HCT116 (cell line): Measurements from ENCODE around the gene P2RX1. TPM values are rescaled to one million over a fixed set of nuclear protein-coding genes. Genes with fewer than 3 reads are reported as not detected.

Experiments
- ATAC-seq: fragments of 200-7000 bp; cut with Tn5 transposase; 2 replicates; pipeline ENCODE4 v1.9.1; 2020; ENCODE audit warnings: mild to moderate bottlenecking, moderate library complexity
- BruUV-seq: library from RNA; stranded (reverse); fragments of 400-500 nt; replicated peaks from 2 replicates; lab custom pipeline; 2021; lab: Mats Ljungman, UMichigan
- CTCF ChIA-PET: fragments of 300-600 bp; sonication (Branson Sonifier 250); formaldehyde crosslinking; loops from one replicate; lab custom pipeline; 2021; ENCODE audit warnings: antibody characterized with exemption; lab: Charles Lee
- POLR2A ChIA-PET: fragments of 300-600, 350-600 bp; sonication (Branson Sonifier 250); formaldehyde crosslinking; loops from one replicate; lab custom pipeline; 2021; ENCODE audit warnings: antibody characterized with exemption; lab: Charles Lee
- RAD21 ChIA-PET, 2 experiments: fragments of 300-600 bp; sonication (Branson Sonifier 250); formaldehyde crosslinking; loops; one replicate each; lab custom pipeline; 2023; ENCODE audit warnings: low total read pairs in 2 of 2; ENCODE audit not compliant: uncharacterized antibody in 2 of 2, unreplicated experiment in 2 of 2, low non-redundant PET in 1 of 2; lab: Charles Lee
- DNase-seq: peaks from one replicate; pipeline ENCODE4 v3.0.0-alpha.2; 2010; ENCODE audit warnings: low read depth, low spot score
- H2AFZ ChIP-seq: fragments of 200-600 bp; shearing (Covaris generic), sonication (generic); 2 replicates; pipeline ENCODE4 v1.6.1; 2017; ENCODE audit warnings: low read depth, mixed run types, mixed read lengths, antibody characterized with exemption, low read length; ENCODE audit not compliant: poor library complexity, severe bottlenecking
- H3K27ac ChIP-seq: 2 replicates; pipeline ENCODE4 v1.5.1; 2012; ENCODE audit warnings: low read depth, low read length
- H3K27me3 ChIP-seq: fragments of 200-600 bp; sonication (generic); 2 replicates; pipeline ENCODE4 v1.6.1; 2016; ENCODE audit warnings: mixed run types, low read length, mixed read lengths; ENCODE audit not compliant: insufficient read depth
- H3K36me3 ChIP-seq, 2 experiments: fragments of 200-500 bp in 1 of 2; fragments of 200-600 bp in 1 of 2; sonication (Bioruptor generic) in 1 of 2; sonication (generic) in 1 of 2; 2 replicates each; pipeline versions ENCODE4 v1.5.1 to v1.6.1; 2014 to 2016; ENCODE audit warnings: low read length in 2 of 2, inconsistent platforms in 1 of 2, mixed read lengths in 1 of 2, mixed run types in 1 of 2; ENCODE audit not compliant: insufficient read depth in 2 of 2, control insufficient read depth in 1 of 2
- H3K4me1 ChIP-seq, 2 experiments: fragments of 200-600 bp in 1 of 2; sonication (generic) in 1 of 2; 2 replicates each; pipeline versions ENCODE4 v1.5.1 to v1.6.1; 2012 to 2017; ENCODE audit warnings: low read length in 2 of 2, inconsistent platforms in 1 of 2, mild to moderate bottlenecking in 1 of 2, mixed read lengths in 1 of 2, mixed run types in 1 of 2, moderate library complexity in 1 of 2; ENCODE audit not compliant: insufficient read depth in 2 of 2, control insufficient read depth in 1 of 2
- H3K4me2 ChIP-seq: fragments of 200-600 bp; sonication (generic); 2 replicates; pipeline ENCODE4 v1.6.1; 2017; ENCODE audit warnings: mixed run types, low read length, mixed read lengths
- H3K4me3 ChIP-seq, 2 experiments: fragments of 200-600 bp in 1 of 2; sonication (generic) in 1 of 2; replicated peaks in 1 of 2; 2 replicates each; pipeline ENCODE4 v1.5.1; 2011 to 2016; ENCODE audit warnings: low read length in 2 of 2, control low read depth in 1 of 2, low read depth in 1 of 2, mild to moderate bottlenecking in 1 of 2, mixed read lengths in 1 of 2, mixed run types in 1 of 2
- H3K79me2 ChIP-seq: fragments of 200-600 bp; sonication (generic); 2 replicates; pipeline ENCODE4 v1.6.1; 2017; ENCODE audit warnings: mild to moderate bottlenecking, mixed run types, low read length, moderate library complexity, mixed read lengths; ENCODE audit not compliant: insufficient read depth
- H3K9ac ChIP-seq: fragments of 200-600 bp; sonication (generic); 2 replicates; pipeline ENCODE4 v1.6.1; 2016; ENCODE audit warnings: low read length, mixed read lengths
- H3K9me2 ChIP-seq: fragments of 200-600 bp; sonication (generic), shearing (Covaris generic); 2 replicates; pipeline ENCODE4 v1.6.1; 2017; ENCODE audit warnings: mixed run types, mild to moderate bottlenecking, moderate library complexity; ENCODE audit not compliant: insufficient read depth
- H3K9me3 ChIP-seq, 2 experiments: fragments of 200-500 bp in 1 of 2; fragments of 200-600 bp in 1 of 2; sonication (Bioruptor generic) in 1 of 2; sonication (generic) in 1 of 2; 2 replicates each; pipeline ENCODE4 v1.6.1; 2014 to 2017; ENCODE audit warnings: low read length in 2 of 2, mixed read lengths in 2 of 2, inconsistent platforms in 1 of 2, low read depth in 1 of 2, mild to moderate bottlenecking in 1 of 2, mixed run types in 1 of 2, moderate library complexity in 1 of 2; ENCODE audit not compliant: control insufficient read depth in 1 of 2, insufficient read depth in 1 of 2
- H4K20me1 ChIP-seq: fragments of 200-600 bp; sonication (generic), shearing (Covaris generic); 2 replicates; pipeline ENCODE4 v1.6.1; 2017; ENCODE audit warnings: mixed run types, mild to moderate bottlenecking, moderate library complexity; ENCODE audit not compliant: insufficient read depth
- CBX3 ChIP-seq: IDR thresholded peaks from 2 replicates; pipeline ENCODE4 v1.6.1; 2012; ENCODE audit warnings: low read depth
- EZH2phosphoT487 ChIP-seq: fragments of 200-600 bp; IDR thresholded peaks from 2 replicates; pipeline ENCODE4 v1.6.1; 2018; ENCODE audit warnings: antibody characterized with exemption, borderline replicate concordance
- POLR2A ChIP-seq: IDR thresholded peaks from 2 replicates; pipeline ENCODE4 v1.7.0; 2011; ENCODE audit warnings: borderline replicate concordance; ENCODE audit not compliant: insufficient read depth, insufficient read length; ENCODE audit errors: extremely low read depth
- TCF7L2 ChIP-seq: IDR thresholded peaks from 2 replicates; pipeline ENCODE4 v1.7.0; 2011; ENCODE audit warnings: borderline replicate concordance, inconsistent platforms; ENCODE audit not compliant: insufficient read depth, insufficient read length; ENCODE audit errors: extremely low read depth
- ZFX ChIP-seq: fragments of 450-650 bp; IDR thresholded peaks from 2 replicates; pipeline ENCODE4 v1.6.1; 2017
- intact Hi-C: fragments of 100-400 bp; cut with micrococcal nuclease; formaldehyde crosslinking; loops from 2 replicates; pipeline ENCODE4 v1.10.0; 2022
- total RNA-seq: library from RNA; stranded (reverse); gene quantifications from one replicate; pipeline ENCODE4 v1.2.1, GENCODE V29; 2021; ENCODE audit not compliant: unreplicated experiment
- TF ChIP-seq, protein P1 (sequence below): IDR thresholded peaks from 2 replicates; pipeline ENCODE4 v1.6.1; 2012; ENCODE audit warnings: low read depth
- TF ChIP-seq, protein P2 (sequence below): IDR thresholded peaks from 2 replicates; pipeline ENCODE4 v1.6.1; 2012
- TF ChIP-seq, protein P3 (sequence below): IDR thresholded peaks from 2 replicates; pipeline ENCODE4 v1.6.1; 2011; ENCODE audit warnings: mild to moderate bottlenecking, low read length, moderate library complexity; ENCODE audit not compliant: insufficient replicate concordance; ENCODE audit errors: extremely low read depth

The P2RX1 gene
- total RNA-seq, 1 experiment from 2014 or later: not detected

DNA sequence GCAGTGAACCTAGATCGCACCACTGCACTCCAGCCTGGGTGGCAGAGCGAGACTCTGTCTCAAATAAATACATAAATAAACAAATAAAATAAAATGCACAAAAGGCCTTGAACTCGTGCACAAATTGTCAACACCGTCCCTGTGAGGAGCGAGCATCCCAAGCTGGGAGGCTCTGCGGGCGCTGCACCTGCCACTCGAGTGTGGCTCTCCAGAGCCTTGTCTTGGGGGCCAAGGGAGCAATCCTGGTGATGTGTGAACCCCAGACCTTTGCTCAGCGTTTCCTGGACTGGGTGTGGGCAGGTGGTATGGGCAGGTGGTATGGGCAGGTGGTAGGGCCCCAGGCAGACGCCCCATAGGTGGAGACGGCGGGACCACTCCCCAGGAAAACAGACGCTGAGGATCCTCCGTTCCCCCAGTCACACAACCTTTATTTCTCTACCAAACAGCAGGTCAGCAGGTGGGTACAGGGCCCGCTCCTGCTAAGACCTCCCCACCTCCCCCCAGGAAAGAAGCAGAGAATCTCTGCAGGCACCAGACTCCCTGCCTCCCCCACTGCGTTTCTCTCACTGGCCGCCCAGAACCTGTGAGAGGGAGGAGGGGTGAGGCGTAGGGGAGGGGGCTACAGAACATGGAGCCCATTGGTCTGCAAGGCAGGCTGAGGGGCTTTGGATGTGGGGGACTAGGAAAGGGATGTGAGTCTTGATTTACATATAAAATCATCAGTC is 7.4 kb upstream of the P2RX1 start:
- Histone ChIP-seq H3K4me3 (no peak overlapping the region), H3K4me2 (no peak overlapping the region), H3K4me1 (no peaks in the 10 kb centered on the region), H3K27me3 (no peaks in the 10 kb centered on the region), H3K9me3 (no peaks in the 10 kb centered on the region), H3K79me2 (no peaks in the 10 kb centered on the region), H4K20me1 (no peaks in the 10 kb centered on the region), H3K36me3 (no peaks in the 10 kb centered on the region), H3K9me2 (no peaks in the 10 kb centered on the region), H3K27ac (no peak overlapping the region), H3K9ac (no peak overlapping the region), H2AFZ (no peak overlapping the region)
- ATAC-seq (no peak), DNase-seq (no peak)
- intact Hi-C loops: no loop called here
- CTCF ChIA-PET: interaction anchor here (0.9 kb wide), 1 partner anchor 9 kb away, joined by 5 read pairs; no protein-coding TSS in a partner anchor
- POLR2A ChIA-PET: no interaction called here
- TF ChIP-seq EZH2phosphoT487 (no peak), ZFX (no peak), POLR2A (no peak), TCF7L2 (no peak), CBX3 (no peak)
- TF ChIP-seq, protein P1, sequence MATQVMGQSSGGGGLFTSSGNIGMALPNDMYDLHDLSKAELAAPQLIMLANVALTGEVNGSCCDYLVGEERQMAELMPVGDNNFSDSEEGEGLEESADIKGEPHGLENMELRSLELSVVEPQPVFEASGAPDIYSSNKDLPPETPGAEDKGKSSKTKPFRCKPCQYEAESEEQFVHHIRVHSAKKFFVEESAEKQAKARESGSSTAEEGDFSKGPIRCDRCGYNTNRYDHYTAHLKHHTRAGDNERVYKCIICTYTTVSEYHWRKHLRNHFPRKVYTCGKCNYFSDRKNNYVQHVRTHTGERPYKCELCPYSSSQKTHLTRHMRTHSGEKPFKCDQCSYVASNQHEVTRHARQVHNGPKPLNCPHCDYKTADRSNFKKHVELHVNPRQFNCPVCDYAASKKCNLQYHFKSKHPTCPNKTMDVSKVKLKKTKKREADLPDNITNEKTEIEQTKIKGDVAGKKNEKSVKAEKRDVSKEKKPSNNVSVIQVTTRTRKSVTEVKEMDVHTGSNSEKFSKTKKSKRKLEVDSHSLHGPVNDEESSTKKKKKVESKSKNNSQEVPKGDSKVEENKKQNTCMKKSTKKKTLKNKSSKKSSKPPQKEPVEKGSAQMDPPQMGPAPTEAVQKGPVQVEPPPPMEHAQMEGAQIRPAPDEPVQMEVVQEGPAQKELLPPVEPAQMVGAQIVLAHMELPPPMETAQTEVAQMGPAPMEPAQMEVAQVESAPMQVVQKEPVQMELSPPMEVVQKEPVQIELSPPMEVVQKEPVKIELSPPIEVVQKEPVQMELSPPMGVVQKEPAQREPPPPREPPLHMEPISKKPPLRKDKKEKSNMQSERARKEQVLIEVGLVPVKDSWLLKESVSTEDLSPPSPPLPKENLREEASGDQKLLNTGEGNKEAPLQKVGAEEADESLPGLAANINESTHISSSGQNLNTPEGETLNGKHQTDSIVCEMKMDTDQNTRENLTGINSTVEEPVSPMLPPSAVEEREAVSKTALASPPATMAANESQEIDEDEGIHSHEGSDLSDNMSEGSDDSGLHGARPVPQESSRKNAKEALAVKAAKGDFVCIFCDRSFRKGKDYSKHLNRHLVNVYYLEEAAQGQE: no peak
- TF ChIP-seq, protein P2, sequence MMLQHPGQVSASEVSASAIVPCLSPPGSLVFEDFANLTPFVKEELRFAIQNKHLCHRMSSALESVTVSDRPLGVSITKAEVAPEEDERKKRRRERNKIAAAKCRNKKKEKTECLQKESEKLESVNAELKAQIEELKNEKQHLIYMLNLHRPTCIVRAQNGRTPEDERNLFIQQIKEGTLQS: no peak
- TF ChIP-seq, protein P3, sequence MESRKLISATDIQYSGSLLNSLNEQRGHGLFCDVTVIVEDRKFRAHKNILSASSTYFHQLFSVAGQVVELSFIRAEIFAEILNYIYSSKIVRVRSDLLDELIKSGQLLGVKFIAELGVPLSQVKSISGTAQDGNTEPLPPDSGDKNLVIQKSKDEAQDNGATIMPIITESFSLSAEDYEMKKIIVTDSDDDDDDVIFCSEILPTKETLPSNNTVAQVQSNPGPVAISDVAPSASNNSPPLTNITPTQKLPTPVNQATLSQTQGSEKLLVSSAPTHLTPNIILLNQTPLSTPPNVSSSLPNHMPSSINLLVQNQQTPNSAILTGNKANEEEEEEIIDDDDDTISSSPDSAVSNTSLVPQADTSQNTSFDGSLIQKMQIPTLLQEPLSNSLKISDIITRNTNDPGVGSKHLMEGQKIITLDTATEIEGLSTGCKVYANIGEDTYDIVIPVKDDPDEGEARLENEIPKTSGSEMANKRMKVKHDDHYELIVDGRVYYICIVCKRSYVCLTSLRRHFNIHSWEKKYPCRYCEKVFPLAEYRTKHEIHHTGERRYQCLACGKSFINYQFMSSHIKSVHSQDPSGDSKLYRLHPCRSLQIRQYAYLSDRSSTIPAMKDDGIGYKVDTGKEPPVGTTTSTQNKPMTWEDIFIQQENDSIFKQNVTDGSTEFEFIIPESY: no peak
- BruUV-seq: no TSS peak
- RAD21 ChIA-PET: no interaction called here
